MM.1S (cell line): ENCODE measurements around the gene NBAS.

ENCODE experiments used
- EZH2 ChIP-seq: fragments of 300-600 bp; sonication (generic); optimal IDR thresholded peaks from 2 replicates; pipeline ENCODE3; 2017; ENCODE audit warnings: low read depth, mild to moderate bottlenecking, antibody characterized with exemption, low read length, mixed read lengths
- EZH2phosphoT487 ChIP-seq: fragments of 300-600 bp; sonication (generic); IDR thresholded peaks from 2 replicates; pipeline ENCODE4 v1.6.1; 2018; ENCODE audit warnings: antibody characterized with exemption, low read length
- TF ChIP-seq, protein P1 (sequence below): fragments of 300-600 bp; sonication (generic); IDR thresholded peaks from 2 replicates; pipeline ENCODE4 v1.5.1; 2016; ENCODE audit warnings: antibody characterized with exemption, low read length, mixed read lengths

DNA sequence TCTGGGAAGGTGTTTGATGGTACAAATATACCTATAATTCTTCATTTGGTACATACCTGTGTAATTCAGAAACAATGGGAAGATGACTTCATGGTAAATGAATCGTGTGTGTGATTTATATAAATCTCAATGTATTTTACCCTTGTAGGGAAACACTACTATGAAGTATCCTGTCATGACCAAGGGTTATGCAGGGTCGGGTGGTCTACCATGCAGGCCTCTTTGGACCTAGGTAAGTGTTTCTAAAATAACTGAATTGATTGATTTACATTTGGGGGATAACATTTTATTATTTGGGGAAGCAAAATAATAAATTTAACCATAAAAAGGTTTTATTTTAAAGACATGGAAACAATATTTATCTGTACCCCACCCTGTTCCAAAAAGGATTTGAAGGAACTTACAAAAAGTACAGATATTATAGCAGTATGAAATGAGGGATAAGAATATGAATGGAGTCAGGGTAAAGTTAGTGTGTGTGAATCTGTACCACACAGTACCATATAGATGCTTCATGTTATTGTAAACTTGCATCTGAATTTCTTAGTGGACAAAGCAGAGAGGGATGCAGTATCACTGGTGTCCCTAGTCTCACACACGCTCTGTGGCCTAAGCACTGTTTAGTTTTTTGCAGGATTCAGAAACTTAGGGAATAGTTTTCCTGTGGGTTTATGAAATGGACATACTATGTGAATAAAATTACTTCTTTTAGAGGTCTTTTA is 42.1 kb upstream of the NBAS start:
- TF ChIP-seq, protein P1, sequence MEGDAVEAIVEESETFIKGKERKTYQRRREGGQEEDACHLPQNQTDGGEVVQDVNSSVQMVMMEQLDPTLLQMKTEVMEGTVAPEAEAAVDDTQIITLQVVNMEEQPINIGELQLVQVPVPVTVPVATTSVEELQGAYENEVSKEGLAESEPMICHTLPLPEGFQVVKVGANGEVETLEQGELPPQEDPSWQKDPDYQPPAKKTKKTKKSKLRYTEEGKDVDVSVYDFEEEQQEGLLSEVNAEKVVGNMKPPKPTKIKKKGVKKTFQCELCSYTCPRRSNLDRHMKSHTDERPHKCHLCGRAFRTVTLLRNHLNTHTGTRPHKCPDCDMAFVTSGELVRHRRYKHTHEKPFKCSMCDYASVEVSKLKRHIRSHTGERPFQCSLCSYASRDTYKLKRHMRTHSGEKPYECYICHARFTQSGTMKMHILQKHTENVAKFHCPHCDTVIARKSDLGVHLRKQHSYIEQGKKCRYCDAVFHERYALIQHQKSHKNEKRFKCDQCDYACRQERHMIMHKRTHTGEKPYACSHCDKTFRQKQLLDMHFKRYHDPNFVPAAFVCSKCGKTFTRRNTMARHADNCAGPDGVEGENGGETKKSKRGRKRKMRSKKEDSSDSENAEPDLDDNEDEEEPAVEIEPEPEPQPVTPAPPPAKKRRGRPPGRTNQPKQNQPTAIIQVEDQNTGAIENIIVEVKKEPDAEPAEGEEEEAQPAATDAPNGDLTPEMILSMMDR, result no peak
- TF ChIP-seq EZH2 (no peak), EZH2phosphoT487 (no peak)
